Measurements from ENCODE around the gene TBC1D14. TPM values are rescaled to one million over a fixed set of nuclear protein-coding genes. Genes with fewer than 3 reads are reported as not detected.

Gene TBC1D14
- total and polyA plus RNA-seq, 2 of the 8 experiments (the other 6 are each of a cell fraction or from before 2014, with no cell fraction given), result 45.6 to 48.2 TPM

GRCh38 chr4:7005571-7005970 is 95.9 kb downstream of the TBC1D14 start:
- H3K18ac ChIP-seq (ENCODE audit: extremely low read depth, low read length), result no peak overlapping the region
- H2AFZ ChIP-seq (ENCODE audit: low read length), result no peak overlapping the region
- 86% methylated on average over 4 of the region's 4 CpGs; no CpG with 5 or more reads in 1 of the 2 experiments for WGBS, 2 experiments (ENCODE audit: extremely low coverage in 1 of 2, insufficient coverage in 1 of 2, insufficient read length in 1 of 2, insufficient replicate concordance in 2 of 2, low coverage in 1 of 2, low lambda C conversion rate in 2 of 2, missing lambda C conversion rate in 1 of 2)
- no peak for FAIRE-seq
- no peak for DNase-seq (ENCODE audit: low read depth in 1 of 2, low spot score in 2 of 2)
- no peak overlapping the region for H2BK5ac ChIP-seq (ENCODE audit: low read depth, low read length)
- no peak overlapping the region for H2BK12ac ChIP-seq (ENCODE audit: low read depth, low read length)
- no peak overlapping the region for H2BK15ac ChIP-seq (ENCODE audit: low read length)
- no peaks in the 10 kb centered on the region for H3K9me3 ChIP-seq (ENCODE audit: insufficient read depth in 2 of 2, low read depth in 1 of 2, low read length in 1 of 2)
- H4K8ac ChIP-seq (ENCODE audit: extremely low read depth, insufficient read depth, low read length), result no peak overlapping the region
- peaks cover 7% of the 10 kb centered on the region for H3K79me1 ChIP-seq (ENCODE audit: low read depth, low read length)
- no peaks in the 10 kb centered on the region for H3K23me2 ChIP-seq (ENCODE audit: low read depth, low read length)
- H4K20me1 ChIP-seq (replicated peaks in 1 of 2; ENCODE audit: control insufficient read depth in 1 of 2, insufficient read depth in 2 of 2, low read length in 2 of 2), result peaks cover 30 to 41% of the 10 kb centered on the region in 2 experiments
- no peak overlapping the region for H3K27ac ChIP-seq (ENCODE audit: low read depth, low read length)
- peaks cover 11 to 51% (median 28%) of the 10 kb centered on the region in 4 experiments for H3K36me3 ChIP-seq (ENCODE audit: control insufficient read depth in 2 of 4, insufficient read depth in 4 of 4, low read length in 3 of 4)
- CTCF ChIA-PET (ENCODE audit: partially characterized antibody), result interaction anchor here (0.6 to 1.5 kb wide), 6 partner anchors 15 to 903 kb away, joined by 3 to 5 read pairs (median 4); no protein-coding TSS in a partner anchor
- H4K91ac ChIP-seq (replicated peaks; ENCODE audit: insufficient read length, low read length), result no peak overlapping the region
- POLR2A ChIA-PET (ENCODE audit: partially characterized antibody), result interaction anchor here (2.0 kb wide), 1 partner anchor 18 kb away, joined by 7 read pairs; no protein-coding TSS in a partner anchor
- no peak overlapping the region for H2BK20ac ChIP-seq (ENCODE audit: low read length)
- H3K4me1 ChIP-seq (replicated peaks in 1 of 4; ENCODE audit: control insufficient read depth in 3 of 4, insufficient read depth in 4 of 4, low read length in 3 of 4), result peaks cover 2 to 8% (median 6%) of the 10 kb centered on the region in 4 experiments; a peak in 6 of 7 replicates
- no peak overlapping the region for H3K56ac ChIP-seq (replicated peaks; ENCODE audit: insufficient read length, low read depth, low read length)
- no peak overlapping the region for H3K4me3 ChIP-seq (ENCODE audit: extremely low read depth in 1 of 4, insufficient read depth in 2 of 4, low read depth in 3 of 4, low read length in 4 of 4)
- H3K14ac ChIP-seq (ENCODE audit: insufficient read length), result no peak overlapping the region
- H2BK120ac ChIP-seq (replicated peaks; ENCODE audit: low read depth, low read length), result no peak overlapping the region
- H3K9ac ChIP-seq (replicated peaks in 1 of 4; ENCODE audit: extremely low read depth in 1 of 4, low read depth in 3 of 4, low read length in 3 of 4), result no peak overlapping the region
- no peak overlapping the region for H3K4ac ChIP-seq (replicated peaks; ENCODE audit: insufficient read length, low read depth, low read length)
- H2AK5ac ChIP-seq (ENCODE audit: low read depth, low read length), result no peak overlapping the region
- H3K27me3 ChIP-seq (replicated peaks in 1 of 4; ENCODE audit: control insufficient read depth in 3 of 4, extremely low read depth in 1 of 4, insufficient read depth in 3 of 4, low read length in 3 of 4), result no peaks in the 10 kb centered on the region
- no peak overlapping the region for H3K4me2 ChIP-seq (ENCODE audit: insufficient read depth in 1 of 2, low read depth in 2 of 2, low read length in 2 of 2)
- no peak overlapping the region for H3K23ac ChIP-seq (ENCODE audit: insufficient read length)
- no peak overlapping the region for H4K5ac ChIP-seq (ENCODE audit: insufficient read length, low read depth, low read length)
- H3K79me2 ChIP-seq (ENCODE audit: control insufficient read depth in 1 of 2, insufficient read depth in 2 of 2, low read length in 2 of 2), result peaks cover 0 to 5% of the 10 kb centered on the region in 2 experiments; a peak in 2 of 4 replicates
- no peak for TF ChIP-seq CBX8 (IDR thresholded peaks at IDR 0.05; ENCODE audit: borderline replicate concordance, low read depth, low read length)
- TF ChIP-seq ZNF274 (IDR thresholded peaks at IDR 0.05; ENCODE audit: borderline replicate concordance, extremely low read depth, low read length), result no peak
- no peak for TF ChIP-seq BCL11A (IDR thresholded peaks at IDR 0.05; ENCODE audit: low read depth in 2 of 2, low read length in 2 of 2)
- no peak for TF ChIP-seq JUN (IDR thresholded peaks at IDR 0.05; ENCODE audit: low read depth, low read length)
- TF ChIP-seq BACH1 (IDR thresholded peaks at IDR 0.05; ENCODE audit: low read length), result no peak
- no peak for TF ChIP-seq ATF2 (IDR thresholded peaks at IDR 0.05; ENCODE audit: low read length)
